ENCODE results near the gene TAF11L7. TPM values are rescaled to one million over a fixed set of nuclear protein-coding genes. Genes with fewer than 3 reads are reported as not detected.

Gene TAF11L7
- total RNA-seq, result not detected in 2 replicates

DNA sequence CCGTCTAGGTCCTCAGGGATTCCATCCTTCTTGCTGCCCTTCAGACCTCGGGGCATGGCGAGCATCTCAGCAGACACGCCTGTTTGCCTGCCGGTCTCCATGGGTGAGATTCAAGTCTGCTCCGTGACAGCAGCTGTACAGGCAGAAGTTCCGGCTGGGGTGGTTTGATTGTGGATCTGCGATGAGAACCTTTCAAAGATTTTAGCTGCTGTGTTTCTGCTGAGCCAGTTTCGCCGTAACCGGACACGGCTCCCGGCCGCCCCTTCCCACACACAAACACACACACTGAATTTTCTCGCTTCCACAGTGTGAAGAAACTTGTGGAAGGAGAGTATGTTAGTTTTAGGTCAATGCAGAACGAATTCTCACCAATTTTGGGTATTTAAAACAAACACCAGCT lies at the start of gene TAF11L7:
Gene TAF11L7 (minus strand): TSS at position 101 of the 400 bp plus-strand sequence.

DNA sequence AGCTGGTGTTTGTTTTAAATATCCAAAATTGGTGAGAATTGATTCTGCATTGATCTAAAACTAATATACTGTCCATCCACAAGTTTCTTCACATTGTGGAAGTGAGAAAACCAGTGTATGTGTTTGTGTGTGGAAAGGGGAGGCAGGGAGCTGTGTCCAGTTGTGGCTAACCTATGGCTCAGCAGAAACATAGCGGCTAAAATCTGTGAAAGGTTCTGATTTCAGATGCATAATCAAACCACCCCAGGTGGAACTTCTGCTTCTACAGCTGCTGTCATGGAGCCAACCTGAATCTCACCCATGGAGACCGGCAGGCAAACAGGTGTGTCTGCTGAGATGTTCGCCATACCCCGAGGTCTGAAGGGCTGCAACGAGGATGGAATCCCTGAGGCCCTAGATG lies 48.6 kb upstream of the TAF11L7 start, which contains the start of gene TAF11L14:
Gene TAF11L14 (plus strand): TSS at position 301 of the 400 bp plus-strand sequence.

DNA sequence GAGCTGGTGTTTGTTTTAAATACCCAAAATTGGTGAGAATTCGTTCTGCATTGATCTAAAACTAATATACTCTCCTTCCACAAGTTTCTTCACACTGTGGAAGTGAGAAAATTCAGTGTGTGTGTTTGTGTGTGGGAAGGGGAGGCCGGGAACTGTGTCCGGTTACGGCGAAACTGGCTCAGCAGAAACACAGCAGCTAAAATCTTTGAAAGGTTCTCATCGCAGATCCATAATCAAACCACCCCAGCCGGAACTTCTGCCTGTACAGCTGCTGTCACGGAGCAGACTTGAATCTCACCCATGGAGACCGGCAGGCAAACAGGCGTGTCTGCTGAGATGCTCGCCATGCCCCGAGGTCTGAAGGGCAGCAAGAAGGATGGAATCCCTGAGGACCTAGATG lies 46.2 kb upstream of the TAF11L7 start, which contains the start of gene TAF11L13:
Gene TAF11L13 (plus strand): TSS at position 301 of the 400 bp plus-strand sequence.

DNA sequence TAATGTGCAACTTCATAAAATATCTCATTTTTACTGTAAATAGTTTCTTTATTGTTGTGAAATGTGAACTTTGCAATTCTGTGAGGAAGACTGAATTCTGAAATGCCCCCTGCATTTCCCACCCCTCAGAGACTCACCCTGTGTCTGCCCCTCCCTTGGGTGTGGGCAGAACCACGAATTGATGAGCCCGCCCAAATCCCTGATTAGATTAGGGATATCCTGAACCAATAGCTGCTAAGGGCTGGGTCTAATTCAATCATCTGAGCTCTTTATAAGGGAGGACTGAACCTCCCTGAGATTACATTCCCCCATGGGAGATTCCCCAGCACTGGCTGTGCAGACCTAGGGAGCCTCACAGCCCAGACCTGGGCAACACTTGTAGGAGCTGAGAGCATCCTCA lies 24.5 kb upstream of the TAF11L7 start, which contains the start of gene TAF11L12:
Gene TAF11L12 (plus strand): TSS at position 301 of the 400 bp plus-strand sequence.

DNA sequence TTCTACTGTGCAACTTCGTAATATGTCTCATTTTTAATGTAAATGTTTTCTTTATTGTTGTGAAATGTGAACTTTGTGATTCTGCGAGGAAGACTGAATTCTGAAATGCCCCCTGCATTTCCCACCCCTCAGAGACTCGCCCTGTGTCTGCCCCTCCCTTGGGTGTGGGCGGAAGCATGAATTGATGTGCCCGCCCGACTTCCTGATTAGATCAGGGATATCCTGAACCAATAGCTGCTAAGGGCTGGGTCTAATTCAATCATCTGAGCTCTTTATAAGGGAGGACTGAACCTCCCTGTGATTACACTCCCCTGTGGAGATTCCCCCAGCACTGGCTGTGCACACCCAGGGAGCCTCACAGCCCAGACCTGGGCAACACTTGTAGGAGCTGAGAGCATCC lies 18.3 kb upstream of the TAF11L7 start, which contains the start of gene TAF11L11:
Gene TAF11L11 (plus strand): TSS at position 304 of the 400 bp plus-strand sequence.

DNA sequence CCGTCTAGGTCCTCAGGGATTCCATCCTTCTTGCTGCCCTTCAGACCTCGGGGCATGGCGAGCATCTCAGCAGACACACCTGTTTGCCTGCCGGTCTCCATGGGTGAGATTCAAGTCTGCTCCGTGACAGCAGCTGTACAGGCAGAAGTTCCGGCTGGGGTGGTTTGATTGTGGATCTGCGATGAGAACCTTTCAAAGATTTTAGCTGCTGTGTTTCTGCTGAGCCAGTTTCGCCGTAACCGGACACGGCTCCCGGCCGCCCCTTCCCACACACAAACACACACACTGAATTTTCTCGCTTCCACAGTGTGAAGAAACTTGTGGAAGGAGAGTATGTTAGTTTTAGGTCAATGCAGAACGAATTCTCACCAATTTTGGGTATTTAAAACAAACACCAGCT lies 12.2 kb upstream of the TAF11L7 start, which contains the start of gene TAF11L10:
Gene TAF11L10 (minus strand): TSS at position 101 of the 400 bp plus-strand sequence.

DNA sequence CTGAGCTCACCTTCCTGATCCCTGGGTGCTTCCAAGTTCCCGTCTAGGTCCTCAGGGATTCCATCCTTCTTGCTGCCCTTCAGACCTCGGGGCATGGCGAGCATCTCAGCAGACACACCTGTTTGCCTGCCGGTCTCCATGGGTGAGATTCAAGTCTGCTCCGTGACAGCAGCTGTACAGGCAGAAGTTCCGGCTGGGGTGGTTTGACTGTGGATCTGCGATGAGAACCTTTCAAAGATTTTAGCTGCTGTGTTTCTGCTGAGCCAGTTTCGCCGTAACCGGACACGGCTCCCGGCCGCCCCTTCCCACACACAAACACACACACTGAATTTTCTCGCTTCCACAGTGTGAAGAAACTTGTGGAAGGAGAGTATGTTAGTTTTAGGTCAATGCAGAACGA lies 8.7 kb upstream of the TAF11L7 start, which contains the start of gene TAF11L9:
Gene TAF11L9 (minus strand): TSS at position 140 of the 400 bp plus-strand sequence.

DNA sequence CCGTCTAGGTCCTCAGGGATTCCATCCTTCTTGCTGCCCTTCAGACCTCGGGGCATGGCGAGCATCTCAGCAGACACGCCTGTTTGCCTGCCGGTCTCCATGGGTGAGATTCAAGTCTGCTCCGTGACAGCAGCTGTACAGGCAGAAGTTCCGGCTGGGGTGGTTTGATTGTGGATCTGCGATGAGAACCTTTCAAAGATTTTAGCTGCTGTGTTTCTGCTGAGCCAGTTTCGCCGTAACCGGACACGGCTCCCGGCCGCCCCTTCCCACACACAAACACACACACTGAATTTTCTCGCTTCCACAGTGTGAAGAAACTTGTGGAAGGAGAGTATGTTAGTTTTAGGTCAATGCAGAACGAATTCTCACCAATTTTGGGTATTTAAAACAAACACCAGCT lies 5.3 kb upstream of the TAF11L7 start, which contains the start of gene TAF11L8:
Gene TAF11L8 (minus strand): TSS at position 101 of the 400 bp plus-strand sequence.

Other genes starting within 250 kb of the TAF11L7 start
- not detected in 2 replicates for gene TAF11L2, start 87.5 kb downstream of the TAF11L7 start, total RNA-seq
- gene TAF11L3, start 67.4 kb downstream of the TAF11L7 start, total RNA-seq, result not detected in 2 replicates
- not detected in 2 replicates for gene TAF11L4, start 64.0 kb downstream of the TAF11L7 start, total RNA-seq
- gene TAF11L5, start 60.5 kb downstream of the TAF11L7 start, total RNA-seq, result not detected in 2 replicates
- not detected in 2 replicates for gene TAF11L6, start 57.1 kb downstream of the TAF11L7 start, total RNA-seq
- gene TAF11L8, start 5.2 kb upstream of the TAF11L7 start, total RNA-seq, result not detected in 2 replicates
- gene TAF11L9, start 8.6 kb upstream of the TAF11L7 start, total RNA-seq, result not detected in 2 replicates
- not detected in 2 replicates for gene TAF11L10, start 12.1 kb upstream of the TAF11L7 start, total RNA-seq
- gene TAF11L11, start 18.4 kb upstream of the TAF11L7 start, total RNA-seq, result not detected in 2 replicates
- gene TAF11L12, start 24.6 kb upstream of the TAF11L7 start, total RNA-seq, result not detected in 2 replicates
- gene TAF11L13, start 46.3 kb upstream of the TAF11L7 start, total RNA-seq, result not detected in 2 replicates
- not detected in 2 replicates for gene TAF11L14, start 48.7 kb upstream of the TAF11L7 start, total RNA-seq

All from airway epithelial cell (primary cell).